Measurements from ENCODE around the gene RNF149.
"Not testable (repeated sequence)": the region's sequence is repeated elsewhere in the genome, so short reads cannot be mapped to it uniquely, and the experiment has no call there.

DNA sequence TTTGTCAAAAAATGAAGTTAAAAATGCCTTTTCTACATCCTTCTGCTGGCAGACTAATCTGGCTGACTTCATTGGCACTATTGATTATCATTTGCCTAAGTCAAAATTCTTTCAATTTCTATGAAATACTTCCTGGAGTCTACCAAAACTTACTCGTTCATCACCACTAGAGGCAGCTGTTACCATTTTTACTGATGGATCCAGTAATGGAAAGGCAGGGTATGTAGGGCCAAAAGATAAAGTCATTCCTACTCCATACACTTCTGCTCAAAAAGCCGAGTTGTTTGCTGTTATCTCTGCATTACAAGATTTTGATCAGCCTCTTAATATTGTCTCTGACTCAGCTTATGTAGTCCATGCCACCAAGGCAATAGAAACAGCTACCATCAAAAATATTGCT lies 67.8 kb downstream of the RNF149 start:
- TF ChIP-seq, protein P1, sequence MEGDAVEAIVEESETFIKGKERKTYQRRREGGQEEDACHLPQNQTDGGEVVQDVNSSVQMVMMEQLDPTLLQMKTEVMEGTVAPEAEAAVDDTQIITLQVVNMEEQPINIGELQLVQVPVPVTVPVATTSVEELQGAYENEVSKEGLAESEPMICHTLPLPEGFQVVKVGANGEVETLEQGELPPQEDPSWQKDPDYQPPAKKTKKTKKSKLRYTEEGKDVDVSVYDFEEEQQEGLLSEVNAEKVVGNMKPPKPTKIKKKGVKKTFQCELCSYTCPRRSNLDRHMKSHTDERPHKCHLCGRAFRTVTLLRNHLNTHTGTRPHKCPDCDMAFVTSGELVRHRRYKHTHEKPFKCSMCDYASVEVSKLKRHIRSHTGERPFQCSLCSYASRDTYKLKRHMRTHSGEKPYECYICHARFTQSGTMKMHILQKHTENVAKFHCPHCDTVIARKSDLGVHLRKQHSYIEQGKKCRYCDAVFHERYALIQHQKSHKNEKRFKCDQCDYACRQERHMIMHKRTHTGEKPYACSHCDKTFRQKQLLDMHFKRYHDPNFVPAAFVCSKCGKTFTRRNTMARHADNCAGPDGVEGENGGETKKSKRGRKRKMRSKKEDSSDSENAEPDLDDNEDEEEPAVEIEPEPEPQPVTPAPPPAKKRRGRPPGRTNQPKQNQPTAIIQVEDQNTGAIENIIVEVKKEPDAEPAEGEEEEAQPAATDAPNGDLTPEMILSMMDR (IDR thresholded peaks at IDR 0.05), result peak in 1 of 2 donors; percentile 16
- TF ChIP-seq EP300 (IDR thresholded peaks at IDR 0.05), result not testable (repeated sequence)
